A549 (cell line): Measurements from ENCODE around the gene MYPOP. TPM values are rescaled to one million over a fixed set of nuclear protein-coding genes. Genes with fewer than 3 reads are reported as not detected.

Experiments
- ATAC-seq, 2 experiments: fragments of 200-7000 bp in 1 of 2; fragments of >200 bp in 1 of 2; cut with Nextera tagmentation in 1 of 2; cut with Tn5 transposase in 1 of 2; 3 replicates each; pipeline versions ENCODE4 v1.8.0 to v1.9.1; 2018 to 2020; ENCODE audit warnings: mild to moderate bottlenecking in 1 of 2, moderate library complexity in 1 of 2
- CTCF ChIA-PET: fragments of 300-600 bp; sonication (Branson Sonifier 250); formaldehyde crosslinking; extraction: SDS; loops from one replicate; lab custom pipeline; 2021; ENCODE audit warnings: antibody characterized with exemption, inconsistent platforms; lab: Yijun Ruan, JAX
- POLR2A ChIA-PET: fragments of 350-600 bp; formaldehyde crosslinking; extraction: SDS; loops from one replicate; lab custom pipeline; 2021; ENCODE audit warnings: antibody characterized with exemption, inconsistent platforms; lab: Yijun Ruan, JAX
- DNase-seq, 2 experiments: peaks; one replicate each; pipeline versions ENCODE4 v3.0.0 to v3.0.0-alpha.2; 2011 to 2016; ENCODE audit warnings: low read depth in 1 of 2, low spot score in 1 of 2
- FAIRE-seq: peaks from 2 replicates; lab custom pipeline; 2011; peaks lifted over from hg19 to GRCh38; lab: Jason Lieb, UNC
- H3K27ac ChIP-seq, 2 experiments: fragments of >200 bp; sonication (Bioruptor Twin); formaldehyde crosslinking; 3 replicates each; pipeline ENCODE4 v1.5.1; 2016 to 2017
- H3K4me1 ChIP-seq: fragments of >200 bp; sonication (Bioruptor Twin); formaldehyde crosslinking; 3 replicates; pipeline ENCODE4 v1.6.1; 2016
- H3K4me2 ChIP-seq: fragments of >200 bp; sonication (Bioruptor Twin); formaldehyde crosslinking; 3 replicates; pipeline ENCODE4 v1.6.1; 2016
- H3K4me3 ChIP-seq: fragments of >200 bp; sonication (Bioruptor Twin); formaldehyde crosslinking; 3 replicates; pipeline ENCODE4 v1.5.1; 2016
- H3K9me3 ChIP-seq: fragments of >200 bp; sonication (Bioruptor Twin); formaldehyde crosslinking; 3 replicates; pipeline ENCODE4 v1.6.1; 2016
- BHLHE40 ChIP-seq: IDR thresholded peaks from 2 replicates; pipeline ENCODE4 v1.6.1; 2012; ENCODE audit warnings: low read depth, low read length, inconsistent platforms
- CBX2 ChIP-seq: fragments of 200-600 bp; sonication (generic); IDR thresholded peaks from 2 replicates; pipeline ENCODE4 v1.6.1; 2016; ENCODE audit warnings: low read depth, mild to moderate bottlenecking, borderline replicate concordance
- CBX8 ChIP-seq: fragments of 200-600 bp; sonication (generic); IDR thresholded peaks from 2 replicates; pipeline ENCODE4 v1.6.1; 2016
- CHD4 ChIP-seq: fragments of 200-600 bp; sonication (generic); IDR thresholded peaks from 2 replicates; pipeline ENCODE4 v1.6.1; 2016; ENCODE audit warnings: antibody characterized with exemption, mild to moderate bottlenecking, borderline replicate concordance
- EHMT2 ChIP-seq: fragments of 200-600 bp; sonication (generic); IDR thresholded peaks from 2 replicates; pipeline ENCODE4 v1.6.1; 2016; ENCODE audit warnings: antibody characterized with exemption, low read depth, mild to moderate bottlenecking, moderate library complexity
- ESRRA ChIP-seq: fragments of 150-350 bp; IDR thresholded peaks from 2 replicates; pipeline ENCODE4 v1.6.1; 2014; ENCODE audit warnings: mild to moderate bottlenecking, low read length, borderline replicate concordance
- FOSB ChIP-seq: fragments of 250-450 bp; sonication (Bioruptor Pico); IDR thresholded peaks from 2 replicates; pipeline ENCODE4 v1.5.0; 2020; ENCODE audit warnings: mild to moderate bottlenecking, moderate library complexity
- FOSL2 ChIP-seq, 2 experiments: fragments of 450-650 bp in 1 of 2; fragments of >200 bp in 1 of 2; sonication (Bioruptor Twin) in 1 of 2; formaldehyde crosslinking; IDR thresholded peaks; 2 replicates each; pipeline versions ENCODE4 v1.5.0 to v1.6.1; 2016 to 2020; ENCODE audit warnings: mild to moderate bottlenecking in 1 of 2, moderate library complexity in 1 of 2
- FOXS1 ChIP-seq: fragments of 250-450 bp; sonication (Bioruptor Pico); IDR thresholded peaks from 2 replicates; pipeline ENCODE4 v1.5.0; 2020; ENCODE audit warnings: mild to moderate bottlenecking, moderate library complexity
- HDAC2 ChIP-seq: fragments of 200-600 bp; sonication (generic); IDR thresholded peaks from 2 replicates; pipeline ENCODE4 v1.6.1; 2016
- HEYL ChIP-seq: fragments of 250-450 bp; sonication (Bioruptor Pico); IDR thresholded peaks from 2 replicates; pipeline ENCODE4 v1.8.0; 2021; ENCODE audit warnings: mild to moderate bottlenecking, moderate library complexity
- JUN ChIP-seq, 2 experiments: fragments of >200 bp; sonication (Bioruptor Twin); formaldehyde crosslinking; IDR thresholded peaks; 2 replicates in 1 of 2; 3 replicates in 1 of 2; pipeline ENCODE4 v1.6.1; 2016 to 2017
- JUNB ChIP-seq: fragments of >200 bp; sonication (Bioruptor Twin); formaldehyde crosslinking; IDR thresholded peaks from 2 replicates; pipeline ENCODE4 v1.6.1; 2016
- KDM5A ChIP-seq: fragments of 200-600 bp; sonication (generic); IDR thresholded peaks from 2 replicates; pipeline ENCODE4 v1.6.1; 2016; ENCODE audit warnings: antibody characterized with exemption, mild to moderate bottlenecking
- MAFK ChIP-seq: fragments of 450-650 bp; IDR thresholded peaks from 2 replicates; pipeline ENCODE4 v1.6.1; 2014; ENCODE audit not compliant: partially characterized antibody
- MYC ChIP-seq: IDR thresholded peaks from 2 replicates; pipeline ENCODE4 v1.6.1; 2012; ENCODE audit warnings: mild to moderate bottlenecking, inconsistent platforms, low read length, improper control_type of control experiment, borderline replicate concordance
- POLR2A ChIP-seq: IDR thresholded peaks from 2 replicates; pipeline ENCODE4 v1.6.1; 2012; ENCODE audit warnings: mild to moderate bottlenecking, low read length
- RCOR1 ChIP-seq: fragments of 150-350 bp; IDR thresholded peaks from 2 replicates; pipeline ENCODE4 v1.6.1; 2014; ENCODE audit warnings: antibody characterized with exemption, low read length, low read depth
- RNF2 ChIP-seq: fragments of 200-600 bp; sonication (generic); IDR thresholded peaks from 2 replicates; pipeline ENCODE4 v1.6.1; 2016; ENCODE audit warnings: low read depth, mild to moderate bottlenecking, antibody characterized with exemption, moderate library complexity, borderline replicate concordance
- TP53 ChIP-seq: fragments of 250-450 bp; sonication (Bioruptor Pico); IDR thresholded peaks from 2 replicates; pipeline ENCODE4 v1.5.0; 2021; ENCODE audit warnings: mild to moderate bottlenecking, moderate library complexity
- USF2 ChIP-seq: fragments of 450-650 bp; IDR thresholded peaks from 2 replicates; pipeline ENCODE4 v1.6.1; 2014; ENCODE audit warnings: antibody characterized with exemption
- ZC3H11A ChIP-seq: fragments of 450-650 bp; IDR thresholded peaks from 2 replicates; pipeline ENCODE4 v1.6.1; 2014; ENCODE audit warnings: antibody characterized with exemption, mild to moderate bottlenecking
- WGBS: methylation state at CpG from one replicate; pipeline ENCODE4 v1.1.6; 2017; ENCODE audit errors: missing lambda C conversion rate; 5-methylcytosine and 5-hydroxymethylcytosine counted together
- polyA plus RNA-seq, 4 experiments: library from polyadenylated mRNA; depleted of rRNA in 3 of 4; stranded (reverse); fragments of >200 nt; fragmentation: RNase III in 1 of 4; extraction: RNeasy Plus Mini Kit Qiagen cat#74134 plus additional on column Dnase treatment in 1 of 4; gene quantifications; 2 replicates in 3 of 4; 3 replicates in 1 of 4; pipeline ENCODE4 v1.2.3, GENCODE V29; 2011 to 2017
- TF ChIP-seq, protein P1 (sequence below): IDR thresholded peaks from 2 replicates; pipeline ENCODE4 v1.6.1; 2012
- TF ChIP-seq, protein P2 (sequence below): IDR thresholded peaks from 2 replicates; pipeline ENCODE4 v1.6.1; 2012
- TF ChIP-seq, protein P3 (sequence below): fragments of 200-600 bp; sonication (generic); IDR thresholded peaks from 2 replicates; pipeline ENCODE4 v1.6.1; 2016; ENCODE audit warnings: antibody characterized with exemption, mild to moderate bottlenecking, moderate library complexity

Gene MYPOP
- polyA plus RNA-seq, 2 of the 4 experiments (the other 2 are of a cell fraction) = 2.1 to 10.5 TPM

- FAIRE-seq = no peak
- CTCF ChIA-PET = interaction anchor here (0.6 to 11.3 kb wide), 6 partner anchors 9 to 398 kb away, joined by 3 to 315 read pairs (median 22); partner anchors contain the start of genes IRF2BP1 and MYPOP
- Histone ChIP-seq H3K4me2 (no peak overlapping the region; the same call in 2 of the 3 replicates), H3K4me1 (peaks cover 14% of the 10 kb centered on the region), H3K4me3 (no peak overlapping the region), H3K9me3 (no peaks in the 10 kb centered on the region), H3K27ac (peak overlapping the region in 1 of 2 experiments; percentile 39; a peak in 2 of 6 replicates)
- POLR2A ChIA-PET = interaction anchor here (1.1 to 1.3 kb wide), 2 partner anchors 15 to 50 kb away, joined by 3 read pairs; no protein-coding TSS in a partner anchor
- ATAC-seq = no peak
- WGBS = 64% methylated on average over 9 of the region's 11 CpGs
- no peak for DNase-seq
- TF ChIP-seq HDAC2 = no peak
- no peak for TF ChIP-seq RCOR1
Observed at GRCh38 chr19:45866400-45867176, 35.8 kb downstream of the MYPOP start.

- DNase-seq (no peak), FAIRE-seq (no peak), ATAC-seq (no peak)
- H3K9me3 ChIP-seq = no peaks in the 10 kb centered on the region
- 0 out of 6 replicates have a peak overlapping the region, but pooled peaks of 1 of the 2 experiments have one; percentile 12 for H3K27ac ChIP-seq
- whole genome bisulfite sequencing = 77% methylated on average over 9 of the region's 9 CpGs
- no peak overlapping the region for H3K4me3 ChIP-seq
- TF ChIP-seq, protein P1, sequence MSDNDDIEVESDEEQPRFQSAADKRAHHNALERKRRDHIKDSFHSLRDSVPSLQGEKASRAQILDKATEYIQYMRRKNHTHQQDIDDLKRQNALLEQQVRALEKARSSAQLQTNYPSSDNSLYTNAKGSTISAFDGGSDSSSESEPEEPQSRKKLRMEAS = no peak
- no peak for TF ChIP-seq POLR2A
- TF ChIP-seq USF2 = no peak
- TF ChIP-seq FOSB (CRISPR knock-in tag) = no peak
- no peak for TF ChIP-seq JUNB
- no peak for TF ChIP-seq TP53 (CRISPR knock-in tag)
- no peak for TF ChIP-seq ESRRA
- no peak for TF ChIP-seq MAFK
- no peak for TF ChIP-seq MYC
- no peak for TF ChIP-seq CBX2
- no peak for TF ChIP-seq JUN (IDR thresholded peaks at IDR 0.05)
- TF ChIP-seq, protein P2, sequence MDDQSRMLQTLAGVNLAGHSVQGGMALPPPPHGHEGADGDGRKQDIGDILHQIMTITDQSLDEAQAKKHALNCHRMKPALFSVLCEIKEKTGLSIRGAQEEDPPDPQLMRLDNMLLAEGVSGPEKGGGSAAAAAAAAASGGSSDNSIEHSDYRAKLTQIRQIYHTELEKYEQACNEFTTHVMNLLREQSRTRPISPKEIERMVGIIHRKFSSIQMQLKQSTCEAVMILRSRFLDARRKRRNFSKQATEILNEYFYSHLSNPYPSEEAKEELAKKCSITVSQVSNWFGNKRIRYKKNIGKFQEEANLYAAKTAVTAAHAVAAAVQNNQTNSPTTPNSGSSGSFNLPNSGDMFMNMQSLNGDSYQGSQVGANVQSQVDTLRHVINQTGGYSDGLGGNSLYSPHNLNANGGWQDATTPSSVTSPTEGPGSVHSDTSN = no peak
- no peak for TF ChIP-seq RNF2
- TF ChIP-seq CHD4 = no peak
- TF ChIP-seq BHLHE40 = no peak
- peaks cover 25% of the 10 kb centered on the region for H3K4me1 ChIP-seq
- peak overlapping the region; percentile 89; the same call in 1 of the 3 replicates for H3K4me2 ChIP-seq
- POLR2A ChIA-PET = interaction anchor here (1.3 to 1.7 kb wide), 2 partner anchors 16 to 17 kb away, joined by 3 to 10 read pairs; no protein-coding TSS in a partner anchor
- CTCF ChIA-PET = interaction anchor here (0.6 to 11.3 kb wide), 21 partner anchors 7 to 400 kb away, joined by 3 to 315 read pairs (median 7); partner anchors contain the start of genes IRF2BP1, MYPOP and SIX5
Observed at GRCh38 chr19:45865269-45865948, 37.0 kb downstream of the MYPOP start.

DNA sequence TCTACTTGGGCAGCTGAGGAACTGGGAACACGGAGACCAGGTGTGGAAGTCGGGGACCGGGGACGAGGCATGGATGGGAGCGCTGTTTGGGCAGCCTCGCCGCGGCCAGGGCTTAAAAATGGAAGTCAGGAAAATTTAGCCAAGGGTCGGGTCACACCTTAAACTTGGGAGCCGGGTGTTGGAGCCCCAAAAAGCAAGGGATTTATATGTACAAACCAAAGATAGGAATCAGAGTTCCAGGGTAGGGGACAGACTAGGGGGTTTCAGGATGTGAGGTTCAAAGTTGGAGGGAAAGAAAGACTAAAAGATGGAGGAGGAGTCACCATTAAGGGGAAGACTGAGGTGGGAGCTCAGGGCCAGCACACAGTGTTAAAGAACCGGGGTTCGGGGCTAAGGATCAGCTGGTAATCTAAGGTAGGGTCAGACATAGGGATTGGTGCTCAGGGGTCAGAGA is 37.8 kb downstream of the MYPOP start:
- 83% methylated on average over 12 of the region's 12 CpGs for WGBS
- Histone ChIP-seq H3K4me3 (peak overlapping the region; percentile 71), H3K4me1 (peaks cover 25% of the 10 kb centered on the region), H3K4me2 (peak overlapping the region; percentile 89), H3K27ac (peak overlapping the region; percentile 74 to 88), H3K9me3 (no peaks in the 10 kb centered on the region)
- DNase-seq (no peak), FAIRE-seq (no peak), ATAC-seq (no peak)
- CTCF ChIA-PET = interaction anchor here (0.6 to 11.3 kb wide), 33 partner anchors 8 to 531 kb away, joined by 3 to 315 read pairs (median 6); partner anchors contain the start of genes IRF2BP1, MYPOP and SIX5
- POLR2A ChIA-PET = interaction anchor here (0.5 to 2.7 kb wide), 5 partner anchors 16 to 435 kb away, joined by 3 to 30 read pairs (median 5); partner anchors contain the start of gene IRF2BP1
- TF ChIP-seq, protein P3, sequence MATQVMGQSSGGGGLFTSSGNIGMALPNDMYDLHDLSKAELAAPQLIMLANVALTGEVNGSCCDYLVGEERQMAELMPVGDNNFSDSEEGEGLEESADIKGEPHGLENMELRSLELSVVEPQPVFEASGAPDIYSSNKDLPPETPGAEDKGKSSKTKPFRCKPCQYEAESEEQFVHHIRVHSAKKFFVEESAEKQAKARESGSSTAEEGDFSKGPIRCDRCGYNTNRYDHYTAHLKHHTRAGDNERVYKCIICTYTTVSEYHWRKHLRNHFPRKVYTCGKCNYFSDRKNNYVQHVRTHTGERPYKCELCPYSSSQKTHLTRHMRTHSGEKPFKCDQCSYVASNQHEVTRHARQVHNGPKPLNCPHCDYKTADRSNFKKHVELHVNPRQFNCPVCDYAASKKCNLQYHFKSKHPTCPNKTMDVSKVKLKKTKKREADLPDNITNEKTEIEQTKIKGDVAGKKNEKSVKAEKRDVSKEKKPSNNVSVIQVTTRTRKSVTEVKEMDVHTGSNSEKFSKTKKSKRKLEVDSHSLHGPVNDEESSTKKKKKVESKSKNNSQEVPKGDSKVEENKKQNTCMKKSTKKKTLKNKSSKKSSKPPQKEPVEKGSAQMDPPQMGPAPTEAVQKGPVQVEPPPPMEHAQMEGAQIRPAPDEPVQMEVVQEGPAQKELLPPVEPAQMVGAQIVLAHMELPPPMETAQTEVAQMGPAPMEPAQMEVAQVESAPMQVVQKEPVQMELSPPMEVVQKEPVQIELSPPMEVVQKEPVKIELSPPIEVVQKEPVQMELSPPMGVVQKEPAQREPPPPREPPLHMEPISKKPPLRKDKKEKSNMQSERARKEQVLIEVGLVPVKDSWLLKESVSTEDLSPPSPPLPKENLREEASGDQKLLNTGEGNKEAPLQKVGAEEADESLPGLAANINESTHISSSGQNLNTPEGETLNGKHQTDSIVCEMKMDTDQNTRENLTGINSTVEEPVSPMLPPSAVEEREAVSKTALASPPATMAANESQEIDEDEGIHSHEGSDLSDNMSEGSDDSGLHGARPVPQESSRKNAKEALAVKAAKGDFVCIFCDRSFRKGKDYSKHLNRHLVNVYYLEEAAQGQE = no peak
- no peak for TF ChIP-seq FOSL2 (IDR thresholded peaks at IDR 0.05)
- TF ChIP-seq FOSL2 (CRISPR knock-in tag; IDR thresholded peaks at IDR 0.05) = no peak
- no peak for TF ChIP-seq MYC
- TF ChIP-seq HEYL = no peak
- TF ChIP-seq CHD4 = no peak
- TF ChIP-seq CBX8 = no peak
- no peak for TF ChIP-seq ZC3H11A
- no peak for TF ChIP-seq KDM5A
- no peak for TF ChIP-seq EHMT2
- TF ChIP-seq POLR2A = no peak
- TF ChIP-seq, protein P1 = no peak
- TF ChIP-seq CBX2 = no peak
- TF ChIP-seq FOXS1 (CRISPR knock-in tag) = no peak
